ENCODE results near the gene ACSL1. TPM values are rescaled to one million over a fixed set of nuclear protein-coding genes. Genes with fewer than 3 reads are reported as not detected.

Gene ACSL1, protein sequence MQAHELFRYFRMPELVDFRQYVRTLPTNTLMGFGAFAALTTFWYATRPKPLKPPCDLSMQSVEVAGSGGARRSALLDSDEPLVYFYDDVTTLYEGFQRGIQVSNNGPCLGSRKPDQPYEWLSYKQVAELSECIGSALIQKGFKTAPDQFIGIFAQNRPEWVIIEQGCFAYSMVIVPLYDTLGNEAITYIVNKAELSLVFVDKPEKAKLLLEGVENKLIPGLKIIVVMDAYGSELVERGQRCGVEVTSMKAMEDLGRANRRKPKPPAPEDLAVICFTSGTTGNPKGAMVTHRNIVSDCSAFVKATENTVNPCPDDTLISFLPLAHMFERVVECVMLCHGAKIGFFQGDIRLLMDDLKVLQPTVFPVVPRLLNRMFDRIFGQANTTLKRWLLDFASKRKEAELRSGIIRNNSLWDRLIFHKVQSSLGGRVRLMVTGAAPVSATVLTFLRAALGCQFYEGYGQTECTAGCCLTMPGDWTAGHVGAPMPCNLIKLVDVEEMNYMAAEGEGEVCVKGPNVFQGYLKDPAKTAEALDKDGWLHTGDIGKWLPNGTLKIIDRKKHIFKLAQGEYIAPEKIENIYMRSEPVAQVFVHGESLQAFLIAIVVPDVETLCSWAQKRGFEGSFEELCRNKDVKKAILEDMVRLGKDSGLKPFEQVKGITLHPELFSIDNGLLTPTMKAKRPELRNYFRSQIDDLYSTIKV
- 31.7 TPM for total RNA-seq (ENCODE audit: unreplicated experiment)
- long read RNA-seq, partial matches to known transcripts: 0 of 7 reads
- long read RNA-seq, other reads (novel, unspliced or antisense): 4 of 7 reads

DNA sequence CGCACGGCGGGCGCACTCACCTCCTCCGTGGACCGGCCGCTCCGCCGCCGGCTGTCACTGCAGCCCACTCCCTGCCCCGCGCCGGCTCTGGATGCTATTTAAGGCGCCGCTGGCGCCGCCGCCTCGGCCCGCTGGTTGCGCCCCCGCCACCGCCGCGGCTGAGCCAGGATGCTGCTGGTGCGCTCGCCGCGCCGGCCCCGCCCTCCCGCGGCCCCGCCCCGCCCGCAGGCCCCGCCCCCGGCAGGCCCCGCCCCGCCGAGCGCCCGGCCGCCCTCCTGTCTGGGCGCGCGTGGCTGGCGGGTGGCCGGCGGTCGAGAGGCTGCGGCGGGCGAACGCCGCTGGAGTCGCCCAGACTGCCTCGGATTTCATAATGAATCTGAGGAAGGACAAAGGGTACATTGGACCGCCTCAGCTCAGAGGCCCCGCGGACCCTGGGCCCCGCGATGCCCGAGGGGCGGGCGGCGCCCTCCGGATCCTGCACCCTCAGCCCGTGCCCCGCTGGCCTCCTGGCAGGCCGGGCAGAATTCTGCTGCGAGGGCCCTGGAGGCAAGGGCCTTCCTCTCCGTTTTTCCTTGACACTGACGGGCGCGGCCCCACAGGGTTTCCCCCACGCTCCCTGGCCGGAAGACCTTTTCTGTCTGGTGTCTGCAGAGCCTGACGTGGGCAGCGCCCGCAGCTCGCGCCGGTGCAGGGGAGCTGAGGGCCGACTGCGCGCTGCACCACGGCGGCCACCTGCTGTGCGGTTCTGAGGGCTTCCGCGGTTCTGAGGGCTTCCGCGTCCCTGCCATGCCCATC is at the start of gene ACSL1:
Gene ACSL1 (minus strand): TSS at position 73 of the 795 bp plus-strand sequence. CDS start 22,454 bp downstream, outside the sequence.
- no peaks in the 10 kb centered on the region for H3K4me1 Mint-ChIP-seq (ENCODE audit: low read depth, unreplicated experiment)
- peak; percentile 86 for DNase-seq
- H3K9me3 Mint-ChIP-seq (ENCODE audit: unreplicated experiment): peaks cover 7% of the 10 kb centered on the region
- H3K4me3 Mint-ChIP-seq (ENCODE audit: unreplicated experiment): peak within 1 kb of the TSS; percentile 89
- H3K36me3 Mint-ChIP-seq (ENCODE audit: unreplicated experiment): no peaks in the 10 kb centered on the region
- TF ChIP-seq, protein P1, sequence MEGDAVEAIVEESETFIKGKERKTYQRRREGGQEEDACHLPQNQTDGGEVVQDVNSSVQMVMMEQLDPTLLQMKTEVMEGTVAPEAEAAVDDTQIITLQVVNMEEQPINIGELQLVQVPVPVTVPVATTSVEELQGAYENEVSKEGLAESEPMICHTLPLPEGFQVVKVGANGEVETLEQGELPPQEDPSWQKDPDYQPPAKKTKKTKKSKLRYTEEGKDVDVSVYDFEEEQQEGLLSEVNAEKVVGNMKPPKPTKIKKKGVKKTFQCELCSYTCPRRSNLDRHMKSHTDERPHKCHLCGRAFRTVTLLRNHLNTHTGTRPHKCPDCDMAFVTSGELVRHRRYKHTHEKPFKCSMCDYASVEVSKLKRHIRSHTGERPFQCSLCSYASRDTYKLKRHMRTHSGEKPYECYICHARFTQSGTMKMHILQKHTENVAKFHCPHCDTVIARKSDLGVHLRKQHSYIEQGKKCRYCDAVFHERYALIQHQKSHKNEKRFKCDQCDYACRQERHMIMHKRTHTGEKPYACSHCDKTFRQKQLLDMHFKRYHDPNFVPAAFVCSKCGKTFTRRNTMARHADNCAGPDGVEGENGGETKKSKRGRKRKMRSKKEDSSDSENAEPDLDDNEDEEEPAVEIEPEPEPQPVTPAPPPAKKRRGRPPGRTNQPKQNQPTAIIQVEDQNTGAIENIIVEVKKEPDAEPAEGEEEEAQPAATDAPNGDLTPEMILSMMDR (IDR thresholded peaks at IDR 0.05; ENCODE audit: partially characterized antibody, unreplicated experiment): no peak
- no peak within 1 kb of the TSS for H3K27ac Mint-ChIP-seq (ENCODE audit: unreplicated experiment)
- peaks cover 12% of the 10 kb centered on the region for H3K27me3 Mint-ChIP-seq (ENCODE audit: unreplicated experiment)

DNA sequence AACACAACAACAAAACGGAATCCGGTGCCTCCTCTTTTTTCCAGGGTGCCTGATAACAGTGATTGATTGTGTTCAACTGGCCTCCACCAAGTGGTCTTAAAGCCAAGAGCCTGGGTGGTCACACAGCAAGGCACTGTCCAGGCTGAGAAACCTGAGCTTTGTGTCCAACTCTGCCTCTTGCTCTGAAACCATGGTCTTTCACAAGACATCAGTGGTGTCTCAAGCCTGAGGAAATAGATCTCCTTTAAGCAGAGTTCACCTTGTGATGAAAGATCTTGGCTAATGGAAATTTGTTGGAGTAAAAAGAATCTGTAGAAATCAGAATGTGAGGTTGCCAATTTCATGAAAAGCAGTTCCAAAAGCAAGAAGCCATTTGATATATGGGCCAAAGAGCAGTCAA is 47.3 kb upstream of the ACSL1 start:
- TF ChIP-seq, protein P1 (IDR thresholded peaks at IDR 0.05; ENCODE audit: partially characterized antibody, unreplicated experiment): no peak
- Mint-ChIP-seq H3K9me3 (ENCODE audit: unreplicated experiment) (peaks cover 2% of the 10 kb centered on the region), H3K27ac (ENCODE audit: unreplicated experiment) (no peak overlapping the region), H3K27me3 (ENCODE audit: unreplicated experiment) (no peaks in the 10 kb centered on the region), H3K4me1 (ENCODE audit: low read depth, unreplicated experiment) (no peaks in the 10 kb centered on the region), H3K36me3 (ENCODE audit: unreplicated experiment) (no peaks in the 10 kb centered on the region), H3K4me3 (ENCODE audit: unreplicated experiment) (no peak overlapping the region)
- no peak for DNase-seq

DNA sequence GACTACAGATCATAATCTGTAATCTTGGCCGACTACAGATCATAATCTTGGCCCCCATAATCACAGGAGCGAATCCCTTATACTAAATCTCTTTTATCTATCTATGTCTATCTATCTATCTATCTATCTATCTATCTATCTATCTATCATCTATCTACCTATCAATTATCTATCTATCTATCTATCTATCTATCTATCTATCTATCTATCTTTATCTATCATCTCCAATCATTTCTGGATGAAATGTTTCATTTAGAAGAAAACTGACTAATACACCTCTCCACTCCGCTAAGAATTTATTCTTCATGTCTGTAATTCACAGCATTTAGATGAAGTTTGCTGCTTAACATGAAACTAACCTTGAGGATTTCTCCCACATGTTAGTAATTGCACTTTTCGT is 45.0 kb upstream of the ACSL1 start:
- Mint-ChIP-seq H3K4me3 (ENCODE audit: unreplicated experiment) (no peak overlapping the region), H3K4me1 (ENCODE audit: low read depth, unreplicated experiment) (no peaks in the 10 kb centered on the region)

DNA sequence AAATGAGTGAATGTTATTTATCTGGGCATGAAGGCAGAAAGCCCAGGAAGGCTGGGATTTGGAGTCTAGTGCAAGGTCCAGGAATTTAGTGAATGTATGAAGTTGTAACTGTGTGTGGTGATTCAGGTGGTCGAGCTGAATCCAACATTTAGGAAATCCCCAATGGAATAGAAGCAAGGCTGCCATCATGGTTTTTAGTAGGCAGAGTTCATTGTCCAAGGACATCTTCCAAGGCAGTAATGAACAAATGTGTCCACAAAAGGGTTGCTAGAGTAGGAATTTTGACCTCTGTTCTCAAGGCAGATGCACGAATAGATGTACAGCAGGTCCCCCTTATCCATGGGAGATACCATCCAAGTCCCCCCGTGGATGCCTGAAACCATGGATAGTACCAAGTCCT is 42.9 kb upstream of the ACSL1 start:
- no peak overlapping the region for H3K4me3 Mint-ChIP-seq (ENCODE audit: unreplicated experiment)
- no peaks in the 10 kb centered on the region for H3K36me3 Mint-ChIP-seq (ENCODE audit: unreplicated experiment)

More for the DNA sequence above, 45.0 kb upstream of the ACSL1 start:
- Mint-ChIP-seq H3K27ac (ENCODE audit: unreplicated experiment) (no peak overlapping the region), H3K9me3 (ENCODE audit: unreplicated experiment) (peaks cover 2% of the 10 kb centered on the region), H3K36me3 (ENCODE audit: unreplicated experiment) (no peaks in the 10 kb centered on the region), H3K27me3 (ENCODE audit: unreplicated experiment) (no peaks in the 10 kb centered on the region)
- TF ChIP-seq, protein P1 (IDR thresholded peaks at IDR 0.05; ENCODE audit: partially characterized antibody, unreplicated experiment): no peak
- DNase-seq: no peak

More for the DNA sequence above, 42.9 kb upstream of the ACSL1 start:
- Mint-ChIP-seq H3K9me3 (ENCODE audit: unreplicated experiment) (peaks cover 2% of the 10 kb centered on the region), H3K27me3 (ENCODE audit: unreplicated experiment) (no peaks in the 10 kb centered on the region), H3K27ac (ENCODE audit: unreplicated experiment) (no peak overlapping the region), H3K4me1 (ENCODE audit: low read depth, unreplicated experiment) (no peaks in the 10 kb centered on the region)
- TF ChIP-seq, protein P1 (IDR thresholded peaks at IDR 0.05; ENCODE audit: partially characterized antibody, unreplicated experiment): no peak
- no peak for DNase-seq
